SK-N-SH (cell line): ENCODE results near the gene UBLCP1. TPM values are rescaled to one million over a fixed set of nuclear protein-coding genes. Genes with fewer than 3 reads are reported as not detected.
"Not testable (repeated sequence)": the region's sequence is repeated elsewhere in the genome, so short reads cannot be mapped to it uniquely, and the experiment has no call there.

ENCODE experiments used
- CTCF ChIA-PET: fragments of 300-600, 350-600 bp; formaldehyde crosslinking; extraction: SDS; loops from one replicate; lab custom pipeline; 2021; lab: Yijun Ruan, JAX
- POLR2A ChIA-PET: fragments of 350-600 bp; sonication (Branson Sonifier 250); formaldehyde crosslinking; extraction: SDS; loops from one replicate; lab custom pipeline; 2020; ENCODE audit warnings: antibody characterized with exemption, inconsistent platforms; lab: Yijun Ruan, JAX
- DNase-seq: peaks from one replicate; pipeline ENCODE4 v3.0.0; 2012
- H2AFZ ChIP-seq: fragments of 200-600 bp; sonication (generic); 2 replicates; pipeline ENCODE4 v1.8.1; 2016; ENCODE audit warnings: antibody characterized with exemption, mild to moderate bottlenecking, low read depth
- H3F3A ChIP-seq: fragments of 200-600 bp; sonication (generic); replicated peaks from 2 replicates; pipeline ENCODE3; 2016; ENCODE audit warnings: antibody characterized with exemption, mild to moderate bottlenecking; ENCODE audit not compliant: insufficient read depth
- H3K27ac ChIP-seq, 2 experiments: fragments of 200-500 bp in 1 of 2; fragments of 200-600 bp in 1 of 2; sonication (Bioruptor generic) in 1 of 2; sonication (generic), shearing (Covaris generic) in 1 of 2; 2 replicates each; pipeline versions ENCODE4 v1.5.1 to v1.6.1; 2014 to 2016; ENCODE audit warnings: low read depth in 2 of 2, inconsistent platforms in 1 of 2, low read length in 1 of 2, mild to moderate bottlenecking in 1 of 2, mixed read lengths in 1 of 2
- H3K27me3 ChIP-seq: fragments of 200-600 bp; sonication (generic), shearing (Covaris generic); 2 replicates; pipeline ENCODE4 v1.6.1; 2016; ENCODE audit warnings: mixed run types; ENCODE audit not compliant: insufficient read depth
- H3K36me3 ChIP-seq, 2 experiments: fragments of 200-500 bp in 1 of 2; fragments of 200-600 bp in 1 of 2; sonication (Bioruptor generic) in 1 of 2; sonication (generic) in 1 of 2; replicated peaks in 1 of 2; 2 replicates each; pipeline versions ENCODE3 to v1.5.1; 2014 to 2016; ENCODE audit warnings: low read length in 1 of 2, mild to moderate bottlenecking in 1 of 2; ENCODE audit not compliant: insufficient read depth in 2 of 2, control insufficient read depth in 1 of 2
- H3K4me1 ChIP-seq, 2 experiments: fragments of 200-500 bp in 1 of 2; fragments of 200-600 bp in 1 of 2; sonication (Bioruptor generic) in 1 of 2; sonication (generic), shearing (Covaris generic) in 1 of 2; 2 replicates each; pipeline versions ENCODE4 v1.5.1 to v1.6.1; 2014 to 2016; ENCODE audit warnings: low read depth in 1 of 2, low read length in 1 of 2, mixed run types in 1 of 2; ENCODE audit not compliant: insufficient read depth in 2 of 2, control insufficient read depth in 1 of 2
- H3K4me2 ChIP-seq: fragments of 200-600 bp; sonication (generic), shearing (Covaris generic); 2 replicates; pipeline ENCODE4 v1.6.1; 2017; ENCODE audit warnings: mixed run types
- H3K4me3 ChIP-seq, 2 experiments: fragments of 200-500 bp in 1 of 2; fragments of 200-600 bp in 1 of 2; sonication (Bioruptor generic) in 1 of 2; sonication (generic), shearing (Covaris generic) in 1 of 2; 2 replicates each; pipeline versions ENCODE4 v1.5.1 to v1.8.1; 2014 to 2016; ENCODE audit warnings: low read depth in 2 of 2, inconsistent platforms in 1 of 2, low read length in 1 of 2, mild to moderate bottlenecking in 1 of 2, mixed read lengths in 1 of 2, moderate library complexity in 1 of 2
- H3K79me2 ChIP-seq: fragments of 200-600 bp; sonication (generic); 2 replicates; pipeline ENCODE4 v1.8.1; 2017; ENCODE audit warnings: mild to moderate bottlenecking; ENCODE audit not compliant: insufficient read depth
- H3K9ac ChIP-seq: fragments of 200-600 bp; sonication (generic); 2 replicates; pipeline ENCODE4 v1.6.1; 2017; ENCODE audit warnings: mixed run types
- H3K9me2 ChIP-seq: fragments of 200-600 bp; sonication (generic); 2 replicates; pipeline ENCODE4 v1.6.1; 2017; ENCODE audit warnings: mixed run types
- H3K9me3 ChIP-seq: fragments of 200-600 bp; sonication (generic); 2 replicates; pipeline ENCODE4 v1.6.1; 2017; ENCODE audit warnings: mixed run types, mild to moderate bottlenecking, moderate library complexity
- H4K20me1 ChIP-seq: fragments of 200-600 bp; sonication (generic); 2 replicates; pipeline ENCODE4 v1.6.1; 2017; ENCODE audit warnings: mild to moderate bottlenecking, mixed run types; ENCODE audit not compliant: insufficient read depth
- IRF3 ChIP-seq: fragments of 150-350 bp; IDR thresholded peaks from 2 replicates; pipeline ENCODE4 v1.6.1; 2016; ENCODE audit warnings: mild to moderate bottlenecking, low read depth, low read length
- MEF2A ChIP-seq: IDR thresholded peaks from 2 replicates; pipeline ENCODE4 v1.4.0; 2012; ENCODE audit warnings: low read depth, borderline replicate concordance
- MXI1 ChIP-seq: IDR thresholded peaks from 2 replicates; pipeline ENCODE4 v1.6.1; 2012; ENCODE audit warnings: mild to moderate bottlenecking, low read depth, low read length, improper control_type of control experiment
- NRF1 ChIP-seq: IDR thresholded peaks from 2 replicates; pipeline ENCODE4 v1.6.1; 2012; ENCODE audit warnings: low read depth, mild to moderate bottlenecking, low read length
- PBX3 ChIP-seq: IDR thresholded peaks from 2 replicates; pipeline ENCODE4; 2012
- POLR2AphosphoS5 ChIP-seq: IDR thresholded peaks from 2 replicates; pipeline ENCODE4 v1.6.1; 2012; ENCODE audit warnings: low read depth, low read length
- TAF1 ChIP-seq: IDR thresholded peaks from 2 replicates; pipeline ENCODE4 v1.6.1; 2012; ENCODE audit warnings: low read depth, mild to moderate bottlenecking, low read length, moderate library complexity, borderline replicate concordance
- TCF12 ChIP-seq: IDR thresholded peaks from 2 replicates; pipeline ENCODE4 v1.4.0; 2012
- USF1 ChIP-seq: IDR thresholded peaks from 2 replicates; pipeline ENCODE4 v1.4.0; 2012; ENCODE audit warnings: low read depth, borderline replicate concordance
- USF2 ChIP-seq: fragments of 150-350 bp; IDR thresholded peaks from 2 replicates; pipeline ENCODE4 v1.6.1; 2017; ENCODE audit warnings: antibody characterized with exemption, low read length, low read depth, borderline replicate concordance
- ZBTB33 ChIP-seq: IDR thresholded peaks from 2 replicates; pipeline ENCODE4 v1.4.0; 2012; ENCODE audit warnings: low read depth, borderline replicate concordance
- WGBS: methylation state at CpG from one replicate; pipeline ENCODE4 v1.1.6; 2017; ENCODE audit warnings: low lambda C conversion rate; 5-methylcytosine and 5-hydroxymethylcytosine counted together
- polyA plus RNA-seq, 3 experiments: library from polyadenylated mRNA; depleted of rRNA; stranded (reverse); fragments of >200 nt; gene quantifications; 2 replicates each; pipeline ENCODE4 v1.2.3, GENCODE V29; 2012

UBLCP1 gene
- polyA plus RNA-seq, 1 of the 3 experiments (the other 2 are of a cell fraction) = 13.8 TPM

GRCh38 chr5:159301466-159301865, 38.4 kb downstream of the UBLCP1 start:
- Histone ChIP-seq H3K27me3 (no peaks in the 10 kb centered on the region), H3K9me2 (no peaks in the 10 kb centered on the region), H3K27ac (no peak overlapping the region), H3K9ac (no peak overlapping the region), H3K9me3 (peaks cover 11% of the 10 kb centered on the region; the same call in 1 of the 2 replicates), H3K4me3 (no peak overlapping the region), H3K4me1 (no peaks in the 10 kb centered on the region), H4K20me1 (no peaks in the 10 kb centered on the region), H3F3A (no peaks in the 10 kb centered on the region)
- CTCF ChIA-PET = interaction anchor here (1.4 kb wide), 1 partner anchor 16 kb away, joined by 7 read pairs; no protein-coding TSS in a partner anchor
- POLR2A ChIA-PET = no interaction called here
- no peak for DNase-seq
- no peak for TF ChIP-seq TAF1
- TF ChIP-seq MXI1 = no peak
- TF ChIP-seq ZBTB33 = no peak
- TF ChIP-seq PBX3 = no peak
- TF ChIP-seq USF2 = no peak
- TF ChIP-seq IRF3 = no peak
- TF ChIP-seq NRF1 = no peak
- TF ChIP-seq TCF12 = no peak
- no peak for TF ChIP-seq MEF2A
- no peak for TF ChIP-seq USF1
- no peak for TF ChIP-seq POLR2AphosphoS5
- TF ChIP-seq, all 33 proteins: peak for 0
- Histone ChIP-seq H3K79me2 (no peaks in the 10 kb centered on the region), H2AFZ (no peak overlapping the region), H3K36me3 (no peaks in the 10 kb centered on the region), H3K4me2 (no peak overlapping the region)
- 47% methylated on average over 3 of the region's 3 CpGs for WGBS

- H3K9ac ChIP-seq, DNase-seq, H2AFZ ChIP-seq, H3K4me1 ChIP-seq, POLR2A ChIA-PET, H3K27ac ChIP-seq, H4K20me1 ChIP-seq, H3K36me3 ChIP-seq, H3K9me2 ChIP-seq, H3K4me2 ChIP-seq, H3K4me3 ChIP-seq, H3K79me2 ChIP-seq, H3F3A ChIP-seq, H3K27me3 ChIP-seq: not testable (repeated sequence)
- CTCF ChIA-PET = interaction anchor here (1.4 kb wide), 1 partner anchor 15 kb away, joined by 7 read pairs; no protein-coding TSS in a partner anchor
- peaks cover 11% of the 10 kb centered on the region; the same call in 1 of the 2 replicates for H3K9me3 ChIP-seq
- 66% methylated on average over 13 of the region's 13 CpGs for WGBS
Measured at GRCh38 chr5:159301929-159302860, 39.1 kb downstream of the UBLCP1 start.
